ENCODE measurements around the gene ARMC7. TPM values are rescaled to one million over a fixed set of nuclear protein-coding genes. Genes with fewer than 3 reads are reported as not detected.
"Not testable (repeated sequence)": the region's sequence is repeated elsewhere in the genome, so short reads cannot be mapped to it uniquely, and the experiment has no call there.

The ARMC7 gene
- total RNA-seq, 2 experiments from 2014 or later, result 18.5 to 18.8 TPM

DNA sequence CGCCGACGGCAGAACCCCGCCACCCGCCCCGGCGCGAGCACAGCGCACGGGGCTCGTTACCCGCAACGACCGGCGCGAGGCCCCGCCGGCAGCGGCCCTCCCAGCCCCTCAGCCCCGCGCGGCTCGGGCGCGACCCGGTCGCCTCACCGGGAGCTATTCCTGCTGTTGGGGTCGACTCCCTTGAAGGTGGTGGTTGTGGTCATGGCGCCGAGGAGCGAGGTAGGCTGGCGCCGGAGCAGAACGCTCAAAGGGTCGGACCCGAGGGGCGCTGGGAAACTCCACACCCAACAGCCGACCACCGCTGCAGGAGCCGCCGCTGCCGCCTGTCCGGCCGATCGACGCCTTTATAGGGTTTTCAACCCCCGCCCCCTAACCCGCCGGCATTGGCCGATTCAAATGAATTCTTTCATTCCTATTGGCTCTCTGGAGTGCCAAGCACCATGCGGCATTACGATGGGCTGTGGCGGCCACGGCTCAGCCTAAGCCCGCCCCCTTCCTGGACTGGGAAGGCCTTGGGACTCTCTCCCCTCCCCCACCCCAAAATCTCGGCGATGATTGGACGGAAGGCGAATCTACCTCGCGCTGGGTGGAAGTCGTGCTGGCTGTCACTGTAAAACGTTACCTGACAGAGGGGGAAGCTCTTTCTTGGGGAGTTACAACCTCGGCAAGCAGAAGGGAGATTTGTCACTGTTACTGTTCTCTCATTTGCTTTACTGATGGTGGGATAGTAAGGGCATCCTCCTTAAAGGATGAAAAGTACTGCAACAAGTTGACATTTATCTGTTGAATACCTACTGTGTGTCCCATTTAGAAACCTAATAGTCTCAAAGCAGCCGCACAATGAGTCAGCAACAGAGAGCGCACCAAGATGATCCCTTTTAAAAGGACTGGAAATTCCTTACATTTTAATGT is 44.7 kb downstream of the ARMC7 start, which contains the start of gene JPT1:
Gene JPT1 (minus strand): TSS at position 318 of the 912 bp plus-strand sequence. CDS start 115 bp downstream, at position 203.
- peaks cover 15% of the 10 kb centered on the region for H3K36me3 Mint-ChIP-seq (ENCODE audit: low read depth)
- no peaks in the 10 kb centered on the region for H3K9me3 Mint-ChIP-seq
- H3K4me1 Mint-ChIP-seq, result peaks cover 39% of the 10 kb centered on the region
- H3K27ac Mint-ChIP-seq, result peak within 1 kb of the TSS; percentile 91
- no peaks in the 10 kb centered on the region for H3K27me3 Mint-ChIP-seq
- peak; percentile 100 for DNase-seq
- H3K4me3 Mint-ChIP-seq, result peak within 1 kb of the TSS; percentile 92
- CTCF ChIA-PET, result interaction anchor here (1.0 to 1.1 kb wide), 5 partner anchors 13 to 141 kb away, joined by 3 to 5 read pairs (median 3); partner anchors contain the start of gene MIF4GD
- POLR2A ChIA-PET, result no interaction called here

GRCh38 chr17:75155191-75155601 is 45.4 kb downstream of the ARMC7 start:
- ChIA-PET CTCF (interaction anchor here (0.6 to 1.1 kb wide), 5 partner anchors 18 to 140 kb away, joined by 3 to 5 read pairs (median 3); partner anchors contain the start of gene MIF4GD), POLR2A (no interaction called here)
- Mint-ChIP-seq H3K27me3 (no peaks in the 10 kb centered on the region), H3K36me3 (ENCODE audit: low read depth) (peaks cover 12% of the 10 kb centered on the region), H3K4me3 (peak overlapping the region; percentile 92), H3K4me1 (peaks cover 33% of the 10 kb centered on the region), H3K9me3 (no peaks in the 10 kb centered on the region), H3K27ac (peak overlapping the region; percentile 91)
- no peak for DNase-seq

DNA sequence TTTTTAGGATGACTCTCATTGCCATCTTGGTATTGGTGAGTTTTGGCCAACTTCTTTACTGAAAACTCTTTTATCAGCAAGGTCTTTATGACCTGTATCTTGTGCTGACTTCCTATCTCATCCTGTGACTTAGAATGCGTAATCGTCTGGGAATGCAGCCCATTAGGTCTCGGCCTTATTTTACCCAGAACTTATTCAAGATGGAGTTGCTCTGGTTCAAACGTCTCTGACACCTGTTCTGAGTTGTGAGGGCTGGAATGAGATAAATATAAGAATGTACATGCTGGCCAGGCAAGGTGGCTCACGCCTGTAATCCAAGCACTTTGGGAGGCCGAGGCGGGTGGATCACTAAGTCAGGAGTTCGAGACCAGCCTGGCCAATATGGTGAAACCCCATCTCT is 48.7 kb downstream of the ARMC7 start:
- POLR2A ChIA-PET, H3K27ac Mint-ChIP-seq, DNase-seq, CTCF ChIA-PET, H3K4me3 Mint-ChIP-seq, H3K27me3 Mint-ChIP-seq, H3K9me3 Mint-ChIP-seq: not testable (repeated sequence)
- H3K4me1 Mint-ChIP-seq, result peaks cover 17% of the 10 kb centered on the region
- H3K36me3 Mint-ChIP-seq (ENCODE audit: low read depth), result peaks cover 10% of the 10 kb centered on the region

- ChIA-PET POLR2A (no interaction called here), CTCF (interaction anchor here (0.6 to 2.3 kb wide), 3 partner anchors 12 to 127 kb away, joined by 3 to 4 read pairs (median 3); no protein-coding TSS in a partner anchor)
- DNase-seq, result no peak
- peaks cover 15% of the 10 kb centered on the region for H3K36me3 Mint-ChIP-seq (ENCODE audit: low read depth)
- H3K9me3 Mint-ChIP-seq, result no peaks in the 10 kb centered on the region
- no peak overlapping the region for H3K4me3 Mint-ChIP-seq
- H3K27ac Mint-ChIP-seq, result no peak overlapping the region
- no peaks in the 10 kb centered on the region for H3K27me3 Mint-ChIP-seq
- peaks cover 17% of the 10 kb centered on the region for H3K4me1 Mint-ChIP-seq
These were observed 49.6 kb downstream of the ARMC7 start for GRCh38 chr17:75159196-75160031.

GRCh38 chr17:75160211-75160610 is 50.4 kb downstream of the ARMC7 start:
- Mint-ChIP-seq H3K9me3 (no peaks in the 10 kb centered on the region), H3K27me3 (no peaks in the 10 kb centered on the region), H3K4me3 (no peak overlapping the region), H3K4me1 (peaks cover 9% of the 10 kb centered on the region), H3K36me3 (ENCODE audit: low read depth) (peaks cover 15% of the 10 kb centered on the region), H3K27ac (no peak overlapping the region)
- DNase-seq, result no peak
- POLR2A ChIA-PET, result no interaction called here
- CTCF ChIA-PET, result interaction anchor here (0.6 to 2.3 kb wide), 3 partner anchors 11 to 46 kb away, joined by 3 to 4 read pairs (median 3); no protein-coding TSS in a partner anchor

DNA sequence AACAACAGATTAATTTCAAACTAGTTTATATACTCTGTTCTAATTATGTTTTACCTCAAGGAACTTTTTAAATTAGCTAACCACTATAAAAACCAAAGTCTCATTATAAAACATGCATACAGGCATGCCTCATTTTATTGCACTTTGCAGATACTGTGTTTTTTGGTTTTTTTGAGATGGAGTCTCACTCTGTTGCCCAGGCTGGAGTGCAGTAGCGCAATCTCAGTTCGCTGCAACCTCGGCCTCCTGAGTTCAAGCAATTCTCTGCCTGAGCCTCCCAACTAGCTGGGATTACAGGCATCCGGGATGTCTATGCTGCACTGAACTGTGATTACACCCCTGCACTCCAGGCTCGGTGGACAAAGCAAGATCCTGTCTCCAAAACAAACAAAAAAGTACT is 53.3 kb downstream of the ARMC7 start:
- POLR2A ChIA-PET, result interaction anchor here (0.5 kb wide), 1 partner anchor 38 kb away, joined by 6 read pairs; no protein-coding TSS in a partner anchor
- Mint-ChIP-seq H3K27me3 (no peaks in the 10 kb centered on the region), H3K36me3 (ENCODE audit: low read depth) (peaks cover 24% of the 10 kb centered on the region), H3K27ac (no peak overlapping the region), H3K9me3 (no peaks in the 10 kb centered on the region), H3K4me3 (no peak overlapping the region), H3K4me1 (no peaks in the 10 kb centered on the region)
- CTCF ChIA-PET, result interaction anchor here (1.0 to 2.8 kb wide), 4 partner anchors 9 to 108 kb away, joined by 4 to 9 read pairs (median 6); partner anchors contain the start of gene MIF4GD
- DNase-seq, result no peak

DNA sequence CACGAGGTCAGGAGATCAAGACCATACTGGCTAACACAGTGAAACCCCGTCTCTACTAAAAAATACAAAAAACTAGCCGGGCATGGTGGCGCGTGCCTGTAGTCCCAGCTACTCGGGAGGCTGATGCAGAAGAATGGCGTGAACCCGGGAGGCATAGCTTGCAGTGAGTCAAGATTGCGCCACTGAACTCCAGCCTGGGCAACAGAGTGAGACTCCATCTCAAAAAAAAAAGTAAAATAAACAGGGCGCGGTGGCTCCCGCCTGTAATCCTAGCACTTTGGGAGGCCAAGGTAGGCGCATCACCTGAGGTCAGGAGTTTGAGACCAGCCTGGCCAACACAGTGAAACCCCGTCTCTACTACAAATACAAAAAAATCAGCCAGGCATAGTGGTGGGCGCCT is 54.8 kb downstream of the ARMC7 start:
- H3K4me3 Mint-ChIP-seq, H3K27ac Mint-ChIP-seq, DNase-seq, H3K4me1 Mint-ChIP-seq, H3K27me3 Mint-ChIP-seq, POLR2A ChIA-PET, H3K9me3 Mint-ChIP-seq: not testable (repeated sequence)
- CTCF ChIA-PET, result interaction anchor here (2.8 kb wide), 1 partner anchor 50 kb away, joined by 9 read pairs; no protein-coding TSS in a partner anchor
- H3K36me3 Mint-ChIP-seq (ENCODE audit: low read depth), result peaks cover 26% of the 10 kb centered on the region

GRCh38 chr17:75168998-75169397 is 59.2 kb downstream of the ARMC7 start:
- Mint-ChIP-seq H3K36me3 (ENCODE audit: low read depth) (peaks cover 36% of the 10 kb centered on the region), H3K4me3 (no peak overlapping the region), H3K9me3 (no peaks in the 10 kb centered on the region), H3K27ac (no peak overlapping the region), H3K27me3 (no peaks in the 10 kb centered on the region), H3K4me1 (peaks cover 20% of the 10 kb centered on the region)
- DNase-seq, result no peak
- POLR2A ChIA-PET, result no interaction called here
- CTCF ChIA-PET, result interaction anchor here (0.6 to 6.1 kb wide), 9 partner anchors 18 to 1045 kb away, joined by 3 to 49 read pairs (median 3); partner anchors contain the start of genes ARMC7 and NT5C

GRCh38 chr17:75173526-75173925 is 63.8 kb downstream of the ARMC7 start:
- CTCF ChIA-PET, result interaction anchor here (0.6 to 4.4 kb wide), 3 partner anchors 13 to 60 kb away, joined by 3 to 23 read pairs (median 4); partner anchors contain the start of gene JPT1
- no peaks in the 10 kb centered on the region for H3K27me3 Mint-ChIP-seq

DNA sequence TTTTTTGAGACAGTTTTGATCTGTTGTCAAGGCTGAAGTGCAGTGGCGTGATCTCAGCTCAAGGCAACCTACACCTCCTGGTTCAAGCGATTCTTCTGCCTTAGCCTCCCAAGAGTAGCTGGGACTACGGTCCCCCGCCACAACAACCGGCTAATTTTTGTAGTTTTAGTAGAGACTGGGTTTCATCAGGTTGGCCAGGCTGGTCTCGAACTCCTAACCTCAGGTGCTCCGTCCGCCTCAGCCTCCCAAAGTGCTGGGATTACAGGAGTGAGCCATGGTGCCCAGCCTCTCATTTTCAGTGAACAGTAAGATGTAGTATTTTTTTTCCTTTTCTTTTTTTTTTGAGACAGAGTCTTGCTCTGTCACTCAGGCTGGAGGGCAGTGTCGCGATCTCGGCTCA is 65.2 kb downstream of the ARMC7 start:
- POLR2A ChIA-PET, result interaction anchor here (0.6 to 0.7 kb wide), 2 partner anchors 18 to 61 kb away, joined by 4 read pairs; no protein-coding TSS in a partner anchor
- CTCF ChIA-PET, result interaction anchor here (0.7 to 4.4 kb wide), 3 partner anchors 30 to 61 kb away, joined by 4 to 23 read pairs (median 5); no protein-coding TSS in a partner anchor

More at GRCh38 chr17:75173526-75173925, 63.8 kb downstream of the ARMC7 start:
- Mint-ChIP-seq H3K27ac (peak overlapping the region; percentile 15), H3K9me3 (no peaks in the 10 kb centered on the region), H3K4me1 (peaks cover 32% of the 10 kb centered on the region), H3K4me3 (no peak overlapping the region), H3K36me3 (ENCODE audit: low read depth) (peaks cover 40% of the 10 kb centered on the region)
- DNase-seq, result no peak
- POLR2A ChIA-PET, result no interaction called here

GRCh38 chr17:75176625-75177024 is 66.9 kb downstream of the ARMC7 start:
- Mint-ChIP-seq H3K4me1 (peaks cover 50% of the 10 kb centered on the region), H3K27me3 (no peaks in the 10 kb centered on the region), H3K4me3 (no peak overlapping the region), H3K27ac (peak overlapping the region; percentile 50), H3K9me3 (no peaks in the 10 kb centered on the region), H3K36me3 (ENCODE audit: low read depth) (peaks cover 60% of the 10 kb centered on the region)
- POLR2A ChIA-PET, result no interaction called here
- CTCF ChIA-PET, result interaction anchor here (0.5 to 4.4 kb wide), 2 partner anchors 14 to 63 kb away, joined by 4 to 23 read pairs; no protein-coding TSS in a partner anchor
- no peak for DNase-seq

More for the DNA sequence above, 65.2 kb downstream of the ARMC7 start:
- Mint-ChIP-seq H3K4me3 (no peak overlapping the region), H3K4me1 (peaks cover 44% of the 10 kb centered on the region), H3K36me3 (ENCODE audit: low read depth) (peaks cover 51% of the 10 kb centered on the region), H3K27ac (no peak overlapping the region), H3K27me3 (no peaks in the 10 kb centered on the region), H3K9me3 (no peaks in the 10 kb centered on the region)
- DNase-seq, result no peak

DNA sequence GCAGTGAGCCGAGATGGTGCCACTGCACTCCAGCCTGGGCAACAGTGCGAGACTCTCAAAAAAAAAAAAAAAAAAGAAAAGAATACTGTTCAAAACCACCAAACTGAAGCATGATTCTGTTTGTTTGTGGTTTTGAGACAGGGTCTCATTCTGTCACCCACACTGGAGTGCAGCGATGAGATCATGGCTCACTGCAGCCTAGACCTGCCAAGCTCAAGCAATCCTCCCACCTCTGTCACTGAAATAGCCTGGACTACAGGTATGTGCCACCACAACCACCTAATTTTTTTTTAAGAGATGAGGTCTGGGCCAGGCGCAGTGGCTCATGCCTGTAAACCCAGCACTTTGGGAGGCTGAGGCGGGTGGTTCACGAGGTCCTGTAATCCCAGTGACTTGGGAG is 68.7 kb downstream of the ARMC7 start:
- ChIA-PET POLR2A (no interaction called here), CTCF (interaction anchor here (0.7 to 1.1 kb wide), 2 partner anchors 166 to 215 kb away, joined by 3 read pairs; partner anchors contain the start of gene MRPL58)
- H3K4me1 Mint-ChIP-seq, result peaks cover 43% of the 10 kb centered on the region
- H3K4me3 Mint-ChIP-seq, result no peak overlapping the region
- H3K27me3 Mint-ChIP-seq, result no peaks in the 10 kb centered on the region
- peaks cover 53% of the 10 kb centered on the region for H3K36me3 Mint-ChIP-seq (ENCODE audit: low read depth)
- no peaks in the 10 kb centered on the region for H3K9me3 Mint-ChIP-seq
- peak overlapping the region; percentile 54 for H3K27ac Mint-ChIP-seq
- no peak for DNase-seq

All from activated CD4-positive, alpha-beta T cell treated with anti-CD3 and anti-CD28 coated beads, Interleukin-2, amount 10 ng/mL, durations not matched to agents 7 days and 5 days (primary cell).